Muscle layer of duodenum (tissue), 2 donors: ENCODE measurements around the gene ZBTB42.

Experiments
- H3K27ac ChIP-seq: one replicate; pipeline ENCODE4 v1.7.0; 2013; ENCODE audit warnings: mild to moderate bottlenecking, low read length
- H3K27me3 ChIP-seq: one replicate; pipeline ENCODE4 v1.7.0; 2013; ENCODE audit warnings: low read depth, mild to moderate bottlenecking, control low read depth, low read length
- H3K36me3 ChIP-seq, 2 donors: one replicate each; pipeline ENCODE4 v1.7.0; 2013; ENCODE audit warnings: low read length in 2 of 2, control low read depth in 1 of 2, mild to moderate bottlenecking in 1 of 2; ENCODE audit not compliant: insufficient read depth in 2 of 2, control insufficient read depth in 1 of 2
- H3K4me1 ChIP-seq, 2 donors: one replicate each; pipeline ENCODE4 v1.7.0; 2013; ENCODE audit warnings: low read length in 2 of 2, mild to moderate bottlenecking in 2 of 2, control low read depth in 1 of 2, moderate library complexity in 1 of 2; ENCODE audit not compliant: insufficient read depth in 2 of 2, control insufficient read depth in 1 of 2
- H3K4me3 ChIP-seq, 2 donors: one replicate each; pipeline ENCODE4 v1.7.0; 2013; ENCODE audit warnings: low read length in 2 of 2, low read depth in 1 of 2, mild to moderate bottlenecking in 1 of 2
- H3K9me3 ChIP-seq, 2 donors: one replicate each; pipeline ENCODE4 v1.7.0; 2013; ENCODE audit warnings: low read length in 2 of 2, control low read depth in 1 of 2, mild to moderate bottlenecking in 1 of 2; ENCODE audit not compliant: control insufficient read depth in 1 of 2
- donor health status: healthy.

Gene ZBTB42

DNA sequence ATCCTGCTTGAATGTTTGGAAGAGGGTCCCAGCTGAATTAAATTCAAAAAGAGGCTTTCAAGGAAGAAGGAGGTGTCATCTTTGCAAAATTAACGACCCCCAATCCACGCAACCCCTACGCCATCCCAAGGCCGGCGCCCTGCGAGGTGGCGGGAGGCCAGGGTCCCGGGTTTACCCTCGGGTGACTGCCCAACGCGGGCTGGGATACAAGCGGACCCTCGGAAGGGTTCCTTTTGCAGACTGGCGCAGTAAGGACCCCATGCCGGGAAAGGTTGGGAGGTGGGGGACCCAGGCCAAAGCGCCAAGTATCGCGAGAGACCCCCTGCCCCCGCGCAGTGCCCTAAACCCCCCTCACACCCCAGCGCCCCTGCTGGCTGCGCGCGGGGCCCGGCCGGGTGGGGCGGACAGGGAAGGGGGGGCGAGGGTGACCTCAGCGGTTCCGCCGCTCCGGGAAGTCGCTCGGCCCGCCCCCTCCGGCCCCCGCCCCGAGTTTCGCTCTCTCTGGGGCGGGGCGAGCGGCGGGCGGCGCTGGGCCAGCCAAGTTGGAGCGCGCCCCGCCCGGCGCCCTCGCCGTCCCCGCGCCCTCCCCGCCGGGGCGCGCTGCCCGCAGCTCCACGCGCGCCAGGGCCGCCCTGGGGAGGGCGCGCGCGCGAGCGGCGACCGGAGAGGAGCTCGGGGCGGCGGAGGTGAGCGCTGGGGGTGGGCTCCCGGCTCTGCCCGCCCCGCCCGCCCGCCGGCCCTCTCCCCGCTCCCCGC is 708 bp upstream of the ZBTB42 start:
- Histone ChIP-seq H3K27me3 (no peaks in the 10 kb centered on the region), H3K4me1 (peaks cover 14 to 41% of the 10 kb centered on the region in 2 donors), H3K27ac (peak overlapping the region; percentile 92), H3K4me3 (peak overlapping the region; percentile 44 to 65), H3K9me3 (no peaks in the 10 kb centered on the region), H3K36me3 (no peaks in the 10 kb centered on the region)

GRCh38 chr14:104801520-104802393 is 856 bp downstream of the ZBTB42 start:
- peaks cover 11 to 34% of the 10 kb centered on the region in 2 donors for H3K4me1 ChIP-seq
- H3K4me3 ChIP-seq: peak overlapping the region; percentile 48 to 78
- no peaks in the 10 kb centered on the region for H3K27me3 ChIP-seq
- no peaks in the 10 kb centered on the region for H3K9me3 ChIP-seq
- no peaks in the 10 kb centered on the region for H3K36me3 ChIP-seq
- no peak overlapping the region for H3K27ac ChIP-seq

- peaks cover 11 to 26% of the 10 kb centered on the region in 2 donors for H3K4me1 ChIP-seq
- no peak overlapping the region for H3K4me3 ChIP-seq
- no peaks in the 10 kb centered on the region for H3K9me3 ChIP-seq
- H3K27ac ChIP-seq: no peak overlapping the region
- H3K27me3 ChIP-seq: no peaks in the 10 kb centered on the region
- no peaks in the 10 kb centered on the region for H3K36me3 ChIP-seq
These were observed 1.7 kb downstream of the ZBTB42 start for GRCh38 chr14:104802394-104803184.

GRCh38 chr14:104803280-104803911 is 2.5 kb downstream of the ZBTB42 start:
- no peak overlapping the region for H3K4me3 ChIP-seq
- peaks cover 11 to 25% of the 10 kb centered on the region in 2 donors for H3K4me1 ChIP-seq
- H3K27ac ChIP-seq: no peak overlapping the region
- H3K36me3 ChIP-seq: no peaks in the 10 kb centered on the region
- H3K9me3 ChIP-seq: no peaks in the 10 kb centered on the region
- H3K27me3 ChIP-seq: no peaks in the 10 kb centered on the region

DNA sequence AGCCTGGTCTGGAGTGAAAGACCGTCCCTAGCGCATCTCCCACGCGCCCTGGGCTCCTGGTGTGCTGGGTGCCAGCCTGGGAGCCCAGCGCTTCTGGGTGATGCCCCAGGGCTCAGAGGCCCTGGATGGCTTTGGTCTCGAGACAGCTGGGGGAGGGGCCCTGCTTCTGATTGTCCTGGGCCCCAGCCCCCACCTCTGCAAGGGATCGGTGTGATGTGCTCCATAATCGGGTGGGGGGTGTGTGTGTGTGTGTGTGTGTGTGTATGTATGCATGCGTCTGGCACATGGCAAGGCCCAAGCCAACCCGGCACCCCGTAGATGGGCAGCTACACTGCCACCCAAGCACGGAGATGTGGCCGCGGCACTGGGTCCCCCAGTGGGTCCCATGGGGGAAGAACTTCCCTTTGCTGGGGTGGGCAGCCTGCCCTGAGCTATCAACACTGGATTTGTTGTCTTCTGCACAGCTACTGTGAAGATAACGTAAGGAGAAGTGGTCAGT is 3.1 kb downstream of the ZBTB42 start:
- Histone ChIP-seq H3K27me3 (no peaks in the 10 kb centered on the region), H3K27ac (no peak overlapping the region), H3K4me3 (no peak overlapping the region), H3K4me1 (peaks cover 11 to 25% of the 10 kb centered on the region in 2 donors), H3K9me3 (no peaks in the 10 kb centered on the region), H3K36me3 (no peaks in the 10 kb centered on the region)

- Histone ChIP-seq H3K9me3 (no peaks in the 10 kb centered on the region), H3K4me3 (no peak overlapping the region), H3K4me1 (peaks cover 5 to 25% of the 10 kb centered on the region in 2 donors), H3K36me3 (no peaks in the 10 kb centered on the region), H3K27me3 (no peaks in the 10 kb centered on the region), H3K27ac (no peak overlapping the region)
These were observed 3.8 kb downstream of the ZBTB42 start for GRCh38 chr14:104804481-104805325.

GRCh38 chr14:104805326-104805678 is 4.4 kb downstream of the ZBTB42 start:
- Histone ChIP-seq H3K36me3 (no peaks in the 10 kb centered on the region), H3K9me3 (no peaks in the 10 kb centered on the region), H3K27ac (no peak overlapping the region), H3K27me3 (no peaks in the 10 kb centered on the region), H3K4me3 (no peak overlapping the region), H3K4me1 (peaks cover 3 to 25% of the 10 kb centered on the region in 2 donors)

- Histone ChIP-seq H3K4me1 (peaks cover 3 to 24% of the 10 kb centered on the region in 2 donors), H3K9me3 (no peaks in the 10 kb centered on the region), H3K36me3 (no peaks in the 10 kb centered on the region), H3K27me3 (no peaks in the 10 kb centered on the region), H3K27ac (no peak overlapping the region), H3K4me3 (no peak overlapping the region)
These were observed 5.2 kb downstream of the ZBTB42 start for GRCh38 chr14:104805941-104806624.

GRCh38 chr14:104806625-104807465 is 5.9 kb downstream of the ZBTB42 start:
- Histone ChIP-seq H3K36me3 (no peaks in the 10 kb centered on the region), H3K4me3 (no peak overlapping the region), H3K4me1 (peaks cover 0 to 16% of the 10 kb centered on the region in 2 donors), H3K9me3 (no peaks in the 10 kb centered on the region), H3K27me3 (no peaks in the 10 kb centered on the region), H3K27ac (no peak overlapping the region)
